ENCODE data around the gene NFS1. TPM values are rescaled to one million over a fixed set of nuclear protein-coding genes. Genes with fewer than 3 reads are reported as not detected.
A peak's percentile ranks its signal among the peaks of the same experiment; 100 is the strongest.

NFS1 gene
- total and polyA plus RNA-seq, 3 donors from 2014 or later = 84.1 to 90.6 (median 86.6) TPM

DNA sequence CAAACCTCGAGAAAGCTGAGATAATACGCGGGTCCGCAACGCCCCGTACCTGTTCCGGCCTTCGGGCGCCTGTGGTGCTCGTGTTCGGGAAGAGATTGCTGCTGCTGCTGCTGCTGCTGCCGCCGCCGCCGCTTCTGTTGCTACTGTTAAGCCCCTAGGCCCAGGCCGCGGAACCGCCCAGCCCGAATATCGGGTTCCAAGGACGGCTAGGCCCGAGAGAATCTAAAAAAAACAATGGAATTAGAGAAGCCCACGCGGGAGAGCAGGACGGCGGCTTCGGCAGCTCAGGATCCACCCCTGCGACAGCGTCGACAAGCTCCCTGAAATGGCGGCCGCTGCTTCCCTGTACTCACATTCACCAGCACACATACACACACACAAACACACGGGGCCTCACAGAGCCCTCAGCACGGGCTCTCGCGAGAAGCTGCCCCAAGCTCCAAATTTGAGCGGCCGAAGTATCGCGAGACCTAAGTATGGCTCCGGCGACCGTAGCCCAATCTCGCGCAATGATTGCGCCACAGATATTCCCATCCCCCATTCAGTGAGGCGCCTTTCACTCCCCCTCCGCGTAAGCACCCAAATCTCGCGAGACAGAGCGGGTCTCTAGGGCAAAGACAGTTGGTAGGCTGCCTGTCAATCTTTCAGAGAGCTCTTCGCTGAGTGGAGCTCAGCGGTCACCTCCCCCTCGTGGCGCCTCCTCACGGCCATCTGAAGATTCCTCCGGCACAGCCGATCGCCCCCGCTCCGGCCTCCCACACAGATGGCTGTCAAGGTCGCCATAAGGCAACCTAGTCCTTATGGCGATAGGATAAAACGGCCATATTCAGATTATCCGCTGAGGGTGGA lies 43.0 kb upstream of the NFS1 start, which contains the start of gene RBM39:
Gene RBM39 (minus strand): TSS at position 369 of the 849 bp plus-strand sequence. CDS start 1,386 bp downstream, outside the sequence.
- Histone ChIP-seq H3K36me3 (ENCODE audit: low read depth, missing control alignments) (no peaks in the 10 kb centered on the region), H3K9me3 (no peaks in the 10 kb centered on the region), H3K27ac (peak within 1 kb of the TSS; percentile 97 to 100), H3K27me3 (no peaks in the 10 kb centered on the region), H3K4me3 (peak within 1 kb of the TSS; percentile 88 to 98), H3K4me1 (peaks cover 22% of the 10 kb centered on the region)
- WGBS, 2 donors = 0 to 1% methylated on average over 39 to 66 of the region's 66 CpGs
- TF ChIP-seq, protein P1, sequence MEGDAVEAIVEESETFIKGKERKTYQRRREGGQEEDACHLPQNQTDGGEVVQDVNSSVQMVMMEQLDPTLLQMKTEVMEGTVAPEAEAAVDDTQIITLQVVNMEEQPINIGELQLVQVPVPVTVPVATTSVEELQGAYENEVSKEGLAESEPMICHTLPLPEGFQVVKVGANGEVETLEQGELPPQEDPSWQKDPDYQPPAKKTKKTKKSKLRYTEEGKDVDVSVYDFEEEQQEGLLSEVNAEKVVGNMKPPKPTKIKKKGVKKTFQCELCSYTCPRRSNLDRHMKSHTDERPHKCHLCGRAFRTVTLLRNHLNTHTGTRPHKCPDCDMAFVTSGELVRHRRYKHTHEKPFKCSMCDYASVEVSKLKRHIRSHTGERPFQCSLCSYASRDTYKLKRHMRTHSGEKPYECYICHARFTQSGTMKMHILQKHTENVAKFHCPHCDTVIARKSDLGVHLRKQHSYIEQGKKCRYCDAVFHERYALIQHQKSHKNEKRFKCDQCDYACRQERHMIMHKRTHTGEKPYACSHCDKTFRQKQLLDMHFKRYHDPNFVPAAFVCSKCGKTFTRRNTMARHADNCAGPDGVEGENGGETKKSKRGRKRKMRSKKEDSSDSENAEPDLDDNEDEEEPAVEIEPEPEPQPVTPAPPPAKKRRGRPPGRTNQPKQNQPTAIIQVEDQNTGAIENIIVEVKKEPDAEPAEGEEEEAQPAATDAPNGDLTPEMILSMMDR (IDR thresholded peaks at IDR 0.05) = peak in 2 of 3 experiments; percentile 30 to 46
- peak; percentile 96 for TF ChIP-seq POLR2A (IDR thresholded peaks at IDR 0.05)
- intact Hi-C loops (cut with DNase I; ENCODE audit: low total_unique reads) = no loop called here
- DNase-seq = peak; percentile 100

GRCh38 chr20:35739294-35740163 lies 40.4 kb upstream of the NFS1 start:
- TF ChIP-seq POLR2A (IDR thresholded peaks at IDR 0.05) = no peak
- TF ChIP-seq, protein P1 (IDR thresholded peaks at IDR 0.05) = peak in 1 of 3 experiments; percentile 16
- Histone ChIP-seq H3K9me3 (no peaks in the 10 kb centered on the region), H3K36me3 (ENCODE audit: low read depth, missing control alignments) (no peaks in the 10 kb centered on the region), H3K4me1 (peaks cover 28% of the 10 kb centered on the region), H3K27ac (peak overlapping the region in 1 of 2 donors; percentile 97), H3K27me3 (no peaks in the 10 kb centered on the region), H3K4me3 (no peak overlapping the region)
- 56 to 63% methylated on average over 7 of the region's 7 CpGs for WGBS, 2 donors
- no peak for DNase-seq
- intact Hi-C loops (cut with DNase I; ENCODE audit: low total_unique reads) = no loop called here

DNA sequence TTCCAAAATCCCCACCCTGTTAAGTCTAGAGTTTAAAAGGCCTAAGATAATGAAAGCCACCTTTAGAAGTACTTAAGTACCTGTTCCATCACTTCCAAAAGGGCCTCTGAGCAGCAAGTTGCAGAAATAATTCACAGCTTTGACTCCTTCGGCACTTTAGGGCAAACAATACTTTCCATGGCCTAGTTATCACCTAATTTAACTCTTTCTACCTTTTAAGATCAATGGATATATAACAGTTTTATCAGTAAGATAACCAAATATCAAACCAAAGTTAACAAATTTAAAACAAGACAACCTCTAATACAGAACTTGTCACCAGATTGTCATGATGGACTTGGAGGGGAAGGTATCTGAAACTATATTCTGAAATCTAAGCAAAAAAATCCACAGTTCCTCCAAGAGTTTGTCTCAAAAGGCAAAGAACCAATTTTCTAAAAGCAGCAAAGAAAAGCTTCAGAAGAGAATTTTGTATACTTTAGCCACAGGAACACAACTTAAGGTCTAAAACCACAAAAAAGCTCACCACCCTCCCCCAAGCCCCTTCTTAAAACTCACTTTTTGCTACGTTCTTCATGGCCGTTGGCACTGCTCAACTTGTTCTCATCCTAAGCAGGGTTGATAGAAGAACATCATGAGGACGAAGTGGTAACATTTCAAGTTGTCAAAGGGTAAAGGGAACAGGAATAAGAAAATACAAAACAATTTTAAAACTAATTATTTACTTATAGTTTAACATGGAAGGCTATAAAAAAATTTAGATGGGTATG lies 39.4 kb upstream of the NFS1 start:
- Histone ChIP-seq H3K27ac (no peak overlapping the region), H3K9me3 (no peaks in the 10 kb centered on the region), H3K4me1 (peaks cover 28% of the 10 kb centered on the region), H3K36me3 (ENCODE audit: low read depth, missing control alignments) (no peaks in the 10 kb centered on the region), H3K4me3 (no peak overlapping the region), H3K27me3 (no peaks in the 10 kb centered on the region)
- 31 to 40% methylated on average over 4 of the region's 4 CpGs for WGBS, 2 donors
- TF ChIP-seq, protein P1 (IDR thresholded peaks at IDR 0.05) = no peak
- no peak for TF ChIP-seq POLR2A (IDR thresholded peaks at IDR 0.05)
- no peak for DNase-seq
- intact Hi-C loops (cut with DNase I; ENCODE audit: low total_unique reads) = no loop called here

DNA sequence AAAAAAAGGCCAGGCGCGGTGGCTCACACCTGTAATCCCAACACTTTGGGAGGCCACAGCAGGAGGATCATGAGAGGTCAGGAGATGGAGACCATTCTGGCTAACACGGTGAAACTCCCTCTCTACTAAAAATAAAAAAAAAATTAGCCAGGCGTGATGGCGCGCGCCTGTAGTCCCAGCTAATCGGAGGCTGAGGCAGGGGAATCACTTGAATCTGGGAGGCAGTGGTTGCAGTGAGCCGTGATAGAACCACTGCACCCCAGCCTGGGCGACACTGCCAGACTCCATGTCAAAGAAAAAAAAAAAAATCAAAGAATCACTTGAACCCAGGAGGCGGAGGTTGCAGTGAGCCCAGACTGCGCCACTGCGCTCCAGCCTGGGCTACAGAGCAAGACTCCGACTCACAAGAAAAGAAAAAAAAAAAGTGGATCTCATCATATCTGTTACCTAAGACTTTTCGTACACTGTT lies 38.7 kb upstream of the NFS1 start:
- peaks cover 23% of the 10 kb centered on the region for H3K4me1 ChIP-seq
- no peaks in the 10 kb centered on the region for H3K36me3 ChIP-seq (ENCODE audit: low read depth, missing control alignments)

More for the DNA sequence above, 38.7 kb upstream of the NFS1 start:
- DNase-seq = no peak
- TF ChIP-seq, protein P1 (IDR thresholded peaks at IDR 0.05) = no peak
- no peak for TF ChIP-seq POLR2A (IDR thresholded peaks at IDR 0.05)
- no peaks in the 10 kb centered on the region for H3K27me3 ChIP-seq
- WGBS, 2 donors = 87 to 90% methylated on average over 15 of the region's 15 CpGs
- no peak overlapping the region for H3K4me3 ChIP-seq
- no peak overlapping the region for H3K27ac ChIP-seq
- intact Hi-C loops (cut with DNase I; ENCODE audit: low total_unique reads) = no loop called here
- H3K9me3 ChIP-seq = no peaks in the 10 kb centered on the region
